Left hindlimb (tissue), 1 donor: ENCODE results near the gene TBC1D1.
A peak's percentile ranks its signal among the peaks of the same experiment; 100 is the strongest.

Experiments used
- DNase-seq: peaks from one replicate; pipeline ENCODE4 v3.0.0-alpha.2; 2018

Gene TBC1D1

GRCh38 chr4:37927434-37927833 is 36.5 kb downstream of the TBC1D1 start:
- DNase-seq, result no peak

- DNase-seq, result no peak
Measured at GRCh38 chr4:37928426-37929416, 37.8 kb downstream of the TBC1D1 start.

GRCh38 chr4:37934096-37934495 is 43.2 kb downstream of the TBC1D1 start:
- no peak for DNase-seq

- DNase-seq, result no peak
Measured at GRCh38 chr4:37934609-37935008, 43.7 kb downstream of the TBC1D1 start.

GRCh38 chr4:37935026-37935425 is 44.1 kb downstream of the TBC1D1 start:
- no peak for DNase-seq

GRCh38 chr4:37936889-37937498 is 46.1 kb downstream of the TBC1D1 start:
- no peak for DNase-seq

- no peak for DNase-seq
Measured at GRCh38 chr4:37938208-37938607, 47.3 kb downstream of the TBC1D1 start.

GRCh38 chr4:37946503-37947179 is 55.8 kb downstream of the TBC1D1 start:
- peak; percentile 42 for DNase-seq

GRCh38 chr4:37948542-37948941 is 57.7 kb downstream of the TBC1D1 start:
- no peak for DNase-seq

- no peak for DNase-seq
Measured at GRCh38 chr4:37949636-37950426, 58.9 kb downstream of the TBC1D1 start.

- no peak for DNase-seq
Measured at GRCh38 chr4:37951461-37952352, 60.8 kb downstream of the TBC1D1 start.

- DNase-seq, result no peak
Measured at GRCh38 chr4:37953156-37953555, 62.3 kb downstream of the TBC1D1 start.

GRCh38 chr4:37953620-37954293 is 62.9 kb downstream of the TBC1D1 start:
- no peak for DNase-seq

- DNase-seq, result no peak
Measured at GRCh38 chr4:37956941-37957340, 66.1 kb downstream of the TBC1D1 start.

GRCh38 chr4:37958932-37959331 is 68.0 kb downstream of the TBC1D1 start:
- no peak for DNase-seq

GRCh38 chr4:37960098-37960497 is 69.2 kb downstream of the TBC1D1 start, which contains the start of gene PTTG2:
PTTG2 (plus strand) TSS chr4:37960398; CDS start chr4:37960435, 37 bp downstream.
- DNase-seq, result no peak

- DNase-seq, result no peak
Measured at GRCh38 chr4:37960679-37961450, 70.0 kb downstream of the TBC1D1 start.

GRCh38 chr4:37964734-37965457 is 74.0 kb downstream of the TBC1D1 start:
- no peak for DNase-seq

GRCh38 chr4:37966044-37966443 is 75.2 kb downstream of the TBC1D1 start:
- no peak for DNase-seq
